HG03060 (cell line): Measurements from ENCODE around the gene BCL11A.

Experiments used
- ATAC-seq: cut with Tn5 transposase; IDR thresholded peaks from one replicate; pipeline ENCODE4 v1.9.1; 2021; ENCODE audit warnings: low read depth, moderate number of reproducible peaks; ENCODE audit not compliant: unreplicated experiment

The BCL11A gene

GRCh38 chr2:60553495-60554073, at the start of gene BCL11A:
TSS of gene BCL11A (minus strand) at chr2:60553654. CDS start at chr2:60553270, 384 bp downstream.
- no peak for ATAC-seq

GRCh38 chr2:60602828-60603532, 49.5 kb upstream of the BCL11A start:
- no peak for ATAC-seq

DNA sequence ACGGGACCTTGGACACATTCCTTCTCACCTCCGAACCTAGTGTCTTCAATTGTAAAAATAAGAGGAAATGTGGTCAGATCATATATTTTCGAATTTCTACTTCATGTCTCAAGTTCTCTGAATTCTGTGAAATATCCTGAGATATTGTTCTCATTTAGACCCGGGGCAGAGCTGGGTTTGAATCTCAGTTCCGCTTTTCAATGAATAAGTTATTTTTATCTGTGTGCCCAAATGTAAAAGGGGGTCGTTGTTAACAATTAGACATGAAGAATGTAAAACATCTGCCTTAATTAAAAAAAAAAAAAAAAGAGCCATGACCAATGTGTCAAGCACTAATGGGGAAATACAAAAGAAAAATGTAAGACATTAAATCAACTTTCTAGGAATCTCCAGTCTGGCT, 48.9 kb upstream of the BCL11A start:
- no peak for ATAC-seq

- no peak for ATAC-seq
These were observed 44.8 kb upstream of the BCL11A start for GRCh38 chr2:60598271-60598670.

- no peak for ATAC-seq
These were observed 43.9 kb upstream of the BCL11A start for GRCh38 chr2:60597346-60597745.

- no peak for ATAC-seq
These were observed 43.0 kb upstream of the BCL11A start for GRCh38 chr2:60596411-60596810.

DNA sequence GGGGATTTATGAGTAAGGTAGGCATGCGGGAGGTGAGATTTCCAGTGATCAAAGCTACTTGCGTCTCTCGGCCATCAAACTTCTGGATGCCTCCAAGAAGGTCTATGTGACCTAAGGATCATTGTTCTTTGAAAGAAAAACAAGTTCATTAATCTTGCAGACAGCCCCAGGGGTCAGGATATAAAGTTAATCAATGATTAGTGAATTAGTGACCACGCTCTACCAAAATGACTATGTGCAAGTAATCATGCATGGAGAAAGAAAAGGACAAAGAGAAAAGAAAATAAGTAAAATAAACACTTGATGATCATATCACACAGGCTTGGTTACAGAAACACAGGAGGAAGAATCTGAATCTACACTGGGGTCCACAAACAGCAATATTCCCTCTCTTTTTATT, 42.5 kb upstream of the BCL11A start:
- no peak for ATAC-seq

- no peak for ATAC-seq
These were observed 35.6 kb upstream of the BCL11A start for GRCh38 chr2:60589104-60589503.

GRCh38 chr2:60586081-60586480, 32.6 kb upstream of the BCL11A start:
- ATAC-seq, result no peak

DNA sequence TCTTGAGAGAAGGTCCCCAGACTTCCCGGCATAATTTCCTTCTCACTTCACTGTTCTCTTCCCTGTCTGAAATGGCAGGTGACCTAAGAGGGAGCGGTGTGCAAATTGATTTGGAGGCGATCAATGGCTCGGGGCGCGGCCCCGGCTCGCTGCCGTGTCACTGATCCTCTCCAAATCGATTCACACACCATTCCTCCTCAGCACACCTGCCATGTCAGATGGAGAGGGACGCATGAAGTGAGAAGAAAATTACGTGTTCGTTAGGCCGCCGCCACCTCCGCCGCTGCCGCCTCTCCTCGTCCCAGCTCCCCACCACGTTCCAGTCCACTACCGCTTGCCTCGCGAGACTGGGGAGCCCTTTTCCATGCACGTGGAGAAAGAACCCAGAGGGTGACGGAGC, 31.8 kb upstream of the BCL11A start:
- ATAC-seq, result no peak

DNA sequence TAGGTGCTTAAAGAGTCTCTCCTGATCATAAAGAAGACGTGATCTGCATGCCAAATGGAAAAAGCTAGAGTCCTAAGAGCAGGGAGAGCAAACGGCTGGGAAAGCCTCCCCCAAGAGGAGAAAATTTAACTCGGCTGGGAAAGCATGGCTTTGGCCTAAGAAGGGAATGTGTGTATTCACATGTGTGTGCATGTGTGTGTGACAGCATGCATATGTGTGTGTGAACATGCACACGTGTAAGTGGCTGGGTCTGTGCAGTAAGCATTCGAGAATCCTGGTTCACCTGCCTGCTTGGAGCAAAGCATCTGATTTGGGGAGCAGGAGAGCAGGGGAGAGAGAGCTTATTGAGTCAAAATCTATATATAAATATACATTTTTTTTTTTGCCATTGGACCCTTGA, 30.1 kb upstream of the BCL11A start:
- no peak for ATAC-seq

- ATAC-seq, result peak; percentile 78
These were observed 28.2 kb upstream of the BCL11A start for GRCh38 chr2:60581433-60582282.

- no peak for ATAC-seq
These were observed 24.3 kb upstream of the BCL11A start for GRCh38 chr2:60577682-60578283.

DNA sequence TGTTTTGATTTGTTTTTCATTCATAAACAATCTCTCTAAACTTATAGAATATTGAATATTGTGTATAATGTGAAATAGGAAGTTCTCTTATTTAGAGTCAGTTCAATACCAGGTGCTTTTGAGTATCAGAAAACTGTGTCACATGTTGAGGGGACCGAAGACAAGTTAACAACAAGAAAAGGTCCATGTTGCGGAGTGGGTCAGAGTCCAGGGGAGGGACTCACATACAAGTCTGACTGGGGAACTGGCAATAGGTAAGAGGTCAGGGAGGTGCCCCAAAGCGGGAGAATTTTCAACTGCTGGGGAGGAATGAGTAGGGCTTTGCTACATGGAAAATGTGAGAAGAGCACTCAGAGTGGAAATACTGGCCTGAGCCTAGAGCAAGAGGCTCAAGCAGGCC, 19.8 kb upstream of the BCL11A start:
- no peak for ATAC-seq

- no peak for ATAC-seq
These were observed 16.8 kb upstream of the BCL11A start for GRCh38 chr2:60570251-60570650.

DNA sequence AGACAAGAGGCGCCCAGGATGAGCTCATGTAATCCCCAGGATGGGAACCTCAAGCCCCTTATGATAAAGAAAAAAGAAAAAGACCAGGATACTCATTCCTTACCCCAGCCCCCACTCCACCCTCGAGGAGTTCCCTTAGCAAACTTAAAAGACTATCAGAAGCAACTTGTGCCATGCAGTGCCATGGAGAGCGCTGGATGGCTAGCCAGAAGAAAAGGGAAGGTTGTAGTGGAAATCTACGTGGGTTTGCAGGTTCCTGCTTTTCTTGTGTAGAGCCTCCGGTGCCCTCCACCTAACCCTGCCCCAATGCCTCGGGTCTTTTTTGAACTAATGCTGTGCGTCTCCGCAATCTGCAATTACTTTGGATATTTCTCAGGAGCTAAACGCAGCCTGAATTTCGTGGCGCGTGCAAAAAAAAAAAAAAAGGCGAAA, 16.2 kb upstream of the BCL11A start:
- ATAC-seq, result no peak

GRCh38 chr2:60567919-60568768, 14.7 kb upstream of the BCL11A start:
- ATAC-seq, result no peak

- no peak for ATAC-seq
These were observed 13.6 kb upstream of the BCL11A start for GRCh38 chr2:60567096-60567495.

GRCh38 chr2:60565472-60565871, 12.0 kb upstream of the BCL11A start:
- ATAC-seq, result no peak
